K562 (cell line): ENCODE measurements around the gene KIAA2012. TPM values are rescaled to one million over a fixed set of nuclear protein-coding genes. Genes with fewer than 3 reads are reported as not detected.

Experiments used
- ATF1 ChIP-seq, 2 experiments: fragments of 450-650 bp in 1 of 2; IDR thresholded peaks; 2 replicates each; pipeline ENCODE4 v1.6.1; 2016; ENCODE audit warnings: missing compliant biosample characterization in 1 of 2, missing genetic modification characterization in 1 of 2
- CEBPB ChIP-seq: fragments of 450-650 bp; IDR thresholded peaks from 2 replicates; pipeline ENCODE4 v1.6.1; 2016; ENCODE audit warnings: missing genetic modification characterization, missing compliant biosample characterization
- E2F6 ChIP-seq, 2 experiments: IDR thresholded peaks; 2 replicates each; pipeline ENCODE4 v1.6.1; 2011; ENCODE audit warnings: borderline replicate concordance in 1 of 2, control low read depth in 1 of 2, low read depth in 1 of 2, low read length in 1 of 2, mild to moderate bottlenecking in 1 of 2, mixed read lengths in 1 of 2, moderate library complexity in 1 of 2; ENCODE audit not compliant: insufficient read depth in 1 of 2, insufficient read length in 1 of 2, poor library complexity in 1 of 2, severe bottlenecking in 1 of 2; ENCODE audit errors: extremely low read depth in 1 of 2
- FOXM1 ChIP-seq, 2 experiments: fragments of 450-650 bp in 1 of 2; sonication (generic) in 1 of 2; formaldehyde crosslinking in 1 of 2; IDR thresholded peaks; 2 replicates each; pipeline versions ENCODE4 v1.6.1 to v1.9.0; 2017 to 2022; ENCODE audit warnings: low read depth in 2 of 2, mild to moderate bottlenecking in 2 of 2, missing genetic modification reagents in 1 of 2, moderate library complexity in 1 of 2
- L3MBTL2 ChIP-seq: fragments of 450-650 bp; IDR thresholded peaks from 2 replicates; pipeline ENCODE4 v1.6.1; 2016; ENCODE audit warnings: mild to moderate bottlenecking, moderate library complexity
- MCM2 ChIP-seq: fragments of 450-650 bp; IDR thresholded peaks from 2 replicates; pipeline ENCODE4 v1.6.1; 2017; ENCODE audit warnings: low read depth, mild to moderate bottlenecking
- MTF1 ChIP-seq: fragments of 250-450 bp; sonication (Bioruptor Pico); IDR thresholded peaks from 2 replicates; pipeline ENCODE4 v1.9.0; 2021; ENCODE audit warnings: moderate library complexity, mild to moderate bottlenecking, inconsistent platforms, borderline replicate concordance
- NR4A1 ChIP-seq, 2 experiments: fragments of 250-450 bp in 1 of 2; fragments of 450-650 bp in 1 of 2; sonication (Bioruptor Pico) in 1 of 2; IDR thresholded peaks; 2 replicates each; pipeline versions ENCODE4 v1.4.0 to v1.6.1; 2016 to 2020; ENCODE audit warnings: mild to moderate bottlenecking in 2 of 2, missing compliant biosample characterization in 1 of 2, missing genetic modification characterization in 1 of 2, moderate library complexity in 1 of 2
- PRPF4 ChIP-seq: fragments of 200-400 bp; formaldehyde crosslinking; IDR thresholded peaks from one replicate; pipeline ENCODE4 v1.6.1; 2017; ENCODE audit warnings: low read length, low read depth, mild to moderate bottlenecking; ENCODE audit not compliant: insufficient read depth, poor library complexity, severe bottlenecking
- TAF7 ChIP-seq: fragments of 450-650 bp; IDR thresholded peaks from 2 replicates; pipeline ENCODE4 v1.6.1; 2016; ENCODE audit warnings: missing genetic modification characterization, missing compliant biosample characterization
- U2AF2 ChIP-seq: fragments of 200-400 bp; formaldehyde crosslinking; optimal IDR thresholded peaks from 2 replicates; pipeline ENCODE3; 2017; ENCODE audit warnings: low read depth, mild to moderate bottlenecking, low read length
- ZBTB43 ChIP-seq: sonication (generic); formaldehyde crosslinking; IDR thresholded peaks from 2 replicates; pipeline ENCODE4 v1.8.0; 2023; ENCODE audit warnings: mild to moderate bottlenecking, missing genetic modification reagents
- ZEB2 ChIP-seq: fragments of 450-650 bp; IDR thresholded peaks from 2 replicates; pipeline ENCODE4 v1.6.1; 2016
- ZNF146 ChIP-seq: IDR thresholded peaks from one replicate; pipeline ENCODE4 v1.6.1; 2018; ENCODE audit warnings: missing compliant biosample characterization; ENCODE audit not compliant: unreplicated experiment
- ZNF41 ChIP-seq: fragments of 250-450 bp; sonication (Bioruptor Pico); conservative IDR thresholded peaks from 2 replicates; pipeline ENCODE4 v1.4.0; 2020; ENCODE audit warnings: mild to moderate bottlenecking
- ZNF586 ChIP-seq: fragments of 450-650 bp; formaldehyde crosslinking; conservative IDR thresholded peaks from 2 replicates; pipeline ENCODE4 v1.4.0; 2020; ENCODE audit warnings: mild to moderate bottlenecking, moderate library complexity
- polyA plus RNA-seq, 8 experiments: library from polyadenylated mRNA; depleted of rRNA in 4 of 8; stranded (reverse) in 5 of 8; unstranded in 3 of 8; fragments of >200 nt; fragmentation: Nextera tagmentation in 2 of 8; fragmentation: Illumina TruSeq in 1 of 8; extraction: Ambion mirVana in 2 of 8; extraction: Trizol in 1 of 8; gene quantifications; 2 replicates each; pipeline versions ENCODE4 v1.2.1 to v1.2.3, GENCODE V29; 2011 to 2014; ENCODE audit warnings: inconsistent platforms in 1 of 8, missing spikeins in 1 of 8
- total RNA-seq, 7 experiments: library from RNA; depleted of rRNA in 6 of 7; stranded (reverse); fragments of >200 nt in 6 of 7; fragmentation: Illumina TruSeq in 2 of 7; extraction: Trizol in 2 of 7; gene quantifications; 2 replicates each; pipeline versions ENCODE4 v1.2.1 to v1.2.3, GENCODE V29; 2011 to 2021; ENCODE audit warnings: low replicate concordance in 1 of 7
- TF ChIP-seq, protein P1 (sequence below): sonication (generic); formaldehyde crosslinking; IDR thresholded peaks from 2 replicates; pipeline ENCODE4 v1.8.1; 2023; ENCODE audit warnings: missing genetic modification reagents, mild to moderate bottlenecking, borderline replicate concordance
- TF ChIP-seq, protein P2 (sequence below): fragments of 200-400 bp; formaldehyde crosslinking; IDR thresholded peaks from 2 replicates; pipeline ENCODE4 v1.6.1; 2017; ENCODE audit warnings: mild to moderate bottlenecking, low read depth, low read length, moderate library complexity

KIAA2012 gene
- total and polyA plus RNA-seq, 9 of the 15 experiments (the other 6 are each of a cell fraction or from before 2014, with no cell fraction given), result not detected

GRCh38 chr2:202032846-202033316 lies 40.2 kb upstream of the KIAA2012 start (continued):
- peak in 1 of 2 experiments; percentile 31 for TF ChIP-seq E2F6 (IDR thresholded peaks at IDR 0.05; ENCODE audit: borderline replicate concordance in 1 of 2, extremely low read depth in 1 of 2, insufficient read depth in 1 of 2, insufficient read length in 1 of 2, low read depth in 1 of 2, low read length in 1 of 2, poor library complexity in 1 of 2, severe bottlenecking in 1 of 2)
- TF ChIP-seq, protein P1, sequence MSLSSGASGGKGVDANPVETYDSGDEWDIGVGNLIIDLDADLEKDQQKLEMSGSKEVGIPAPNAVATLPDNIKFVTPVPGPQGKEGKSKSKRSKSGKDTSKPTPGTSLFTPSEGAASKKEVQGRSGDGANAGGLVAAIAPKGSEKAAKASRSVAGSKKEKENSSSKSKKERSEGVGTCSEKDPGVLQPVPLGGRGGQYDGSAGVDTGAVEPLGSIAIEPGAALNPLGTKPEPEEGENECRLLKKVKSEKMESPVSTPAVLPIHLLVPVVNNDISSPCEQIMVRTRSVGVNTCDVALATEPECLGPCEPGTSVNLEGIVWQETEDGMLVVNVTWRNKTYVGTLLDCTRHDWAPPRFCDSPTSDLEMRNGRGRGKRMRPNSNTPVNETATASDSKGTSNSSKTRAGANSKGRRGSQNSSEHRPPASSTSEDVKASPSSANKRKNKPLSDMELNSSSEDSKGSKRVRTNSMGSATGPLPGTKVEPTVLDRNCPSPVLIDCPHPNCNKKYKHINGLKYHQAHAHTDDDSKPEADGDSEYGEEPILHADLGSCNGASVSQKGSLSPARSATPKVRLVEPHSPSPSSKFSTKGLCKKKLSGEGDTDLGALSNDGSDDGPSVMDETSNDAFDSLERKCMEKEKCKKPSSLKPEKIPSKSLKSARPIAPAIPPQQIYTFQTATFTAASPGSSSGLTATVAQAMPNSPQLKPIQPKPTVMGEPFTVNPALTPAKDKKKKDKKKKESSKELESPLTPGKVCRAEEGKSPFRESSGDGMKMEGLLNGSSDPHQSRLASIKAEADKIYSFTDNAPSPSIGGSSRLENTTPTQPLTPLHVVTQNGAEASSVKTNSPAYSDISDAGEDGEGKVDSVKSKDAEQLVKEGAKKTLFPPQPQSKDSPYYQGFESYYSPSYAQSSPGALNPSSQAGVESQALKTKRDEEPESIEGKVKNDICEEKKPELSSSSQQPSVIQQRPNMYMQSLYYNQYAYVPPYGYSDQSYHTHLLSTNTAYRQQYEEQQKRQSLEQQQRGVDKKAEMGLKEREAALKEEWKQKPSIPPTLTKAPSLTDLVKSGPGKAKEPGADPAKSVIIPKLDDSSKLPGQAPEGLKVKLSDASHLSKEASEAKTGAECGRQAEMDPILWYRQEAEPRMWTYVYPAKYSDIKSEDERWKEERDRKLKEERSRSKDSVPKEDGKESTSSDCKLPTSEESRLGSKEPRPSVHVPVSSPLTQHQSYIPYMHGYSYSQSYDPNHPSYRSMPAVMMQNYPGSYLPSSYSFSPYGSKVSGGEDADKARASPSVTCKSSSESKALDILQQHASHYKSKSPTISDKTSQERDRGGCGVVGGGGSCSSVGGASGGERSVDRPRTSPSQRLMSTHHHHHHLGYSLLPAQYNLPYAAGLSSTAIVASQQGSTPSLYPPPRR (CRISPR knock-in tag), result no peak
- TF ChIP-seq FOXM1 (IDR thresholded peaks at IDR 0.05; ENCODE audit: low read depth), result no peak
- TF ChIP-seq FOXM1 (CRISPR knock-in tag; IDR thresholded peaks at IDR 0.05; ENCODE audit: low read depth), result no peak
- TF ChIP-seq, protein P2, sequence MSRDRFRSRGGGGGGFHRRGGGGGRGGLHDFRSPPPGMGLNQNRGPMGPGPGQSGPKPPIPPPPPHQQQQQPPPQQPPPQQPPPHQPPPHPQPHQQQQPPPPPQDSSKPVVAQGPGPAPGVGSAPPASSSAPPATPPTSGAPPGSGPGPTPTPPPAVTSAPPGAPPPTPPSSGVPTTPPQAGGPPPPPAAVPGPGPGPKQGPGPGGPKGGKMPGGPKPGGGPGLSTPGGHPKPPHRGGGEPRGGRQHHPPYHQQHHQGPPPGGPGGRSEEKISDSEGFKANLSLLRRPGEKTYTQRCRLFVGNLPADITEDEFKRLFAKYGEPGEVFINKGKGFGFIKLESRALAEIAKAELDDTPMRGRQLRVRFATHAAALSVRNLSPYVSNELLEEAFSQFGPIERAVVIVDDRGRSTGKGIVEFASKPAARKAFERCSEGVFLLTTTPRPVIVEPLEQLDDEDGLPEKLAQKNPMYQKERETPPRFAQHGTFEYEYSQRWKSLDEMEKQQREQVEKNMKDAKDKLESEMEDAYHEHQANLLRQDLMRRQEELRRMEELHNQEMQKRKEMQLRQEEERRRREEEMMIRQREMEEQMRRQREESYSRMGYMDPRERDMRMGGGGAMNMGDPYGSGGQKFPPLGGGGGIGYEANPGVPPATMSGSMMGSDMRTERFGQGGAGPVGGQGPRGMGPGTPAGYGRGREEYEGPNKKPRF, result no peak
- no peak for TF ChIP-seq MTF1
- no peak for TF ChIP-seq U2AF2
- TF ChIP-seq ZNF41 (CRISPR knock-in tag), result no peak
- no peak for TF ChIP-seq ATF1 (CRISPR knock-in tag; IDR thresholded peaks at IDR 0.05)
- no peak for TF ChIP-seq ATF1 (tag; IDR thresholded peaks at IDR 0.05)
- no peak for TF ChIP-seq ZEB2
- peak; percentile 22; the same call in 1 of the 2 replicates for TF ChIP-seq L3MBTL2
- no peak for TF ChIP-seq MCM2
- no peak for TF ChIP-seq NR4A1 (CRISPR knock-in tag; IDR thresholded peaks at IDR 0.05)
- TF ChIP-seq NR4A1 (tag; IDR thresholded peaks at IDR 0.05), result no peak
- TF ChIP-seq ZNF146 (CRISPR knock-in tag), result no peak
- TF ChIP-seq TAF7 (tag), result no peak
- no peak for TF ChIP-seq PRPF4
- no peak for TF ChIP-seq ZNF586 (CRISPR knock-in tag)
- TF ChIP-seq CEBPB (tag), result no peak
- TF ChIP-seq ZBTB43, result no peak
